H54 (cell line): ENCODE results near the gene PIGH.
A peak's percentile ranks its signal among the peaks of the same experiment; 100 is the strongest.
"Not testable (repeated sequence)": the region's sequence is repeated elsewhere in the genome, so short reads cannot be mapped to it uniquely, and the experiment has no call there.

ENCODE experiments used
- DNase-seq: peaks from one replicate; pipeline ENCODE4 v3.0.0; 2011; ENCODE audit warnings: low spot score, mixed read lengths; ENCODE audit not compliant: insufficient read length
- FAIRE-seq: peaks from 3 replicates; lab custom pipeline; 2011; peaks lifted over from hg19 to GRCh38; lab: Jason Lieb, UNC
- POLR2A ChIP-seq: IDR thresholded peaks from 2 replicates; pipeline ENCODE4 v1.6.1; 2011; ENCODE audit warnings: low read depth, mild to moderate bottlenecking, low read length

PIGH gene

GRCh38 chr14:67557656-67558055 is 42.4 kb downstream of the PIGH start:
- FAIRE-seq: no peak
- TF ChIP-seq POLR2A: no peak
- no peak for DNase-seq

DNA sequence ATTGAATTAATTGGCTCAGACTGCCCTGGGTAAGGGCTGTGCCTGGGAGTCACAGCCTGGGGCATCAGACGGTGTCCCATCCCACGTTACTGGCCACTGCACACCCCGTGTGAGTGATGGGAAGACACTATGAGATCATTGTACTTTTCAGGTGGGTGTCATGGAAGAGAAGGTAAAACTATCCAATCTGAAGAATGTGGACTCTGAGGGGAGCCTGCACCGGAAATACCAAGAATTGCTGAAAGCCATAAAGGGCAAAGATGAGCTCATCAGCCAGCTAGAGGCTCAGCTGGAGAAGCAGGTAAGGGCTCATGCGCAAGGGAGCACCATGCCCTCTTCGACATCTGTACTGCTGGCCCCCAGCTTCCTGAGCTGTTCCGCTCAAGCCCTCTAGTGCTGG is 43.0 kb downstream of the PIGH start:
- peak; percentile 51 for DNase-seq
- no peak for FAIRE-seq
- no peak for TF ChIP-seq POLR2A

DNA sequence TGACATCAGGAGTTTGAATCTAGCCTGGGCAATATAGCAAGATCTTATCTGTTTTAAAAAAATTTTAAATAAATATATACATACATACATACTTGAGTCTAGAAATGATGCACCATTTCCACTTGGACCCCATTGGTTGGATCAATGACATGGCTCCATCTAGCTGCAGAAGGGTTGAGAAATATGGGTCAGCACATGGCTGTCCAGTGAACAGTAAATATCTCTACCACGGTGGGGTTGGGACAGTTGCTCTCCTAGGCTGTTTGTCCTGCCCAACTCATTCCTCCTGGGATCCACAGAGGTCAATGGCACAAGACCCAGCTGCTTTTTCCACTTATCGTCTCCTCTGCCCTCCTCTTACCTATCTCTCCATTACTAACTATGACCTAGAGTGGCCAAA is 43.4 kb downstream of the PIGH start:
- no peak for DNase-seq
- FAIRE-seq: no peak
- no peak for TF ChIP-seq POLR2A

DNA sequence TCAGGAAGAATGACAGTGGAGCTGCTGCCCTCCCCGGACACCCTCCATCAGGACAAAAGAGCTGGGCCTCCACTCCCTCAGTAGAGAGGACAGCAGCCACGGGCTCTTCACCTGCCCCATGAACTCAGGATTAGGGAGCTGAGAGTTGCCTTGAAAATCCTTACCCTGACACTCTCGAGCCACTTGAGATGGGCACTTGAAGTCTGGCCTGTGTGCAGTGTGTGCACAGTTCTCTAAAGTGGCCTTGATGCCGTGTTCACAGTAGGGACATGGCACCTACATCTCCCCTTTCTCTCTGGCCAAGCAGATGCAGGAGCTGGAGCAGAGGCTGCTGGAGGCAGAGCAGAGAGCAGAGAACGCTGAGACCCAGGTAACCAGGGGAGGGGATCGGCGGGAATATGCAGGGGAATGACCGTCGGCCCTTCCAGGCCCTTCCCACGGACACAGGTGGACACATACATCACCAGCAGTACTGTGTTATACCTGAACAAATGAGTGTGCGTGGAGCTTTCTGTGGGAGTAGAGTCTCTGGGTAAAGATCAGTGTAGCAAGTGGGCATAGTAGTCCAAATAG is 44.5 kb downstream of the PIGH start:
- FAIRE-seq (no peak), DNase-seq (no peak)
- no peak for TF ChIP-seq POLR2A

DNA sequence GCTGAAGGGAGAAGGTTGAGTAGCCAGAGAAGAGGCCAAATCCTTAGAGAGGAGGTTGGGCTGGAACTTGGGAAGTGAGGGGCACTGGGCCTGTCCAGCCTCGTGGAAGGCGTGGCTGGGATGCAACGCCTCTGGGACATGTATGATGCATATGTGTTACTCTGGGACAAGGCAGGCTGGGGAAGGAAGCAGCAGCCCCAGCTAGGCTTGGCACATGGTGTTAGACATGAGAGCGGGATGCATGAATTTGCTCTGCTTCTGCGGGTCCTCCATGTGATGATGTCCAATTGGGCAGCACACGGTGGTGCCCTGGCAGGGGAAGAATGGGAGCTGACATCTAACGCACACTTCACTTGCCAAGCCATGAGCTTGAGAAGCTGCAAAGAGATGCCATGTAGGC is 45.7 kb downstream of the PIGH start:
- no peak for TF ChIP-seq POLR2A
- no peak for FAIRE-seq
- DNase-seq: no peak

- FAIRE-seq: no peak
- DNase-seq: no peak
- no peak for TF ChIP-seq POLR2A
Measured at GRCh38 chr14:67553547-67553946, 46.5 kb downstream of the PIGH start.

DNA sequence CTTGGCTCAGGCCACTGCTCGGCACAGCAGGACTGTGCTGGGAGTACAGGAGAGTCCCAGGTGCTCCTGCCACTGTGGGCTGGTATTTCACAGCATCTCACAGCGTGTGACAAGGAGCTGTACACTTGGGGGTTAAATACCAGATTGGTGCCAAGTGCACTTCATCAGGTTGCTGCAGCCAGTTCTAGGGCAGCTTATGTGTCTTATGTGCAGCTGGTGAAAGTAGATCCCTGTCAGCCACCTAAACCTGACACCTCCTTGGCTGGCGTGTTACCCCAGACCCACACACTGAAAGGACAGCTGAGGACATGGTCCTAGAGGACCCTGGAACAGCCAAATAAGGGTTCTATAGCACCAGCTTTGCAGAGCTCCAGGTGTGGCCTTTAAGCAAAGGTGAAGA is 48.1 kb downstream of the PIGH start:
- no peak for TF ChIP-seq POLR2A
- DNase-seq: no peak
- no peak for FAIRE-seq

- no peak for TF ChIP-seq POLR2A
- no peak for FAIRE-seq
- DNase-seq: no peak
Measured at GRCh38 chr14:67551123-67551522, 48.9 kb downstream of the PIGH start.

DNA sequence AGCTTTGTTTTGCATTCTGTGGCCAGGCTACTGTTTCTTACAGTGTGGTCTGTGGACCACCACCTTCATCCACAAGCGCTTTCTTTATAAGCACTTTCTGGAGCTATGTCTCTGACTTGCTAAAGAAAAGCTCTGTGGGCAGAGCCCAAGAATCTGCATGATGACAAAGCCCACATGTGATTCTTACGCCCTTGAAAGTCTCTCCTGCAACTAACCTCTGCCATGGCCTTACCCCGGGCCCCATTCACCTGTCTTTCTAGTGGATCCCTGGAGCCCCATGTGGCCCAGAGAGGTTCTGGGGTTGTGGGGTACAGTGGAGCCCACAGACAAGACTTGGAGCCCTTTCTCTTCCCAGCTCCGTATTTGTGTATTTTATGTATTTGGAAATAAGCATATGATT is 50.3 kb downstream of the PIGH start:
- no peak for FAIRE-seq
- DNase-seq: no peak
- no peak for TF ChIP-seq POLR2A

GRCh38 chr14:67547224-67547780 is 52.8 kb downstream of the PIGH start:
- no peak for TF ChIP-seq POLR2A
- DNase-seq: no peak
- no peak for FAIRE-seq

- FAIRE-seq: no peak
- TF ChIP-seq POLR2A: no peak
Measured at GRCh38 chr14:67544590-67544989, 55.5 kb downstream of the PIGH start.

GRCh38 chr14:67542620-67543019 is 57.4 kb downstream of the PIGH start:
- not testable (repeated sequence) for FAIRE-seq, DNase-seq

More at GRCh38 chr14:67544590-67544989, 55.5 kb downstream of the PIGH start:
- DNase-seq: no peak

DNA sequence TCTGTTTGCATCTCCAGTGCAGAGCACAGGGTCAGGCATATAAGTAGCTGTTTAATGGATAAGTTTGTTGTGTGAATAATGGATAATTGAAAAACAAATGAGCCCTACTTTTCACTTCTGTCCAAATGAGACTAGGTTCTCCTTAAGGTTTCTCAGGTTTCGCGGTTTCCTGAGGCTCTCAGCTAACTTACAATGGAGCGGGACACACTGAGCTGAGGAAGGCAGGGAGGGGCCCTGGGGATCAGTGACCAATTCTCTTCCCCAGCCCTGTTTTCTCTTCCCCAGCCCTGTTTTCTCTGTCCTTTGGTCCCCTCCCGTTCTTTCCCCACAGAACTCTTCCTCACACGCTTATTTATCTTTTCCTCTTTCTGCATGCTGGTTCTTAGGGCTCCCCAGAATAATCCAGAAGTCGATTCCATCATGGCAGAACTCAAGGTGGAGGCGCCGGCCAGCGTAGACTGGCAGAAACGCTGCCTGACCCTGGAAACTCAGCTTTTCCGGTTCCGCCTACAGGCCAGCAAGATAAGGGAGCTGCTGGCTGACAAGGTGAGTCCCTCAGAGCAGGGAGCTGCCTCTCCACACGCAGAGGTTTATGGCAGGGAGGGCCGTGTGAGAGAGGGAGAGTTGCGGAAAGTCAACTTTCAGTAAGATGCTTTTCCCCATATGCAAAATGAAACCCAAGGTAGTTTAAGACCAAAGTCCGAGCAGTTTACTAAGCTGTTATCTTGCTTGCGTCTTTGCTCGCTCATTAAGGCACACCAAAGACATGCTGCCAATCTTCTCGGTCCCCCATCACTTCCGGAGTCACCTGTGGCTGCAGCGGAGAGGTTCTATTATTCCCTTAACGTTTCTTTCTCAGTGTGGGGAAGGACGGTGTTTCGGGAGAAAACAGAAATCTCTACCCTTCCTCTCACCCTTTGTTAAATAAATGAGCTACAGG is 58.4 kb downstream of the PIGH start:
- DNase-seq (no peak), FAIRE-seq (no peak)
- no peak for TF ChIP-seq POLR2A
